Measurements from ENCODE around the gene KBTBD2. TPM values are rescaled to one million over a fixed set of nuclear protein-coding genes. Genes with fewer than 3 reads are reported as not detected.

The KBTBD2 gene
- polyA plus RNA-seq, 3 donors: 51.2 to 61.1 (median 56.8) TPM

Other genes starting within 250 kb of the KBTBD2 start
- gene FKBP9, start 65.7 kb upstream of the KBTBD2 start, polyA plus RNA-seq (ENCODE audit: insufficient read length in 3 of 3): 100 to 1,000 TPM; 125 to 176 (median 168) TPM
- gene NT5C3A, start 171.0 kb upstream of the KBTBD2 start, polyA plus RNA-seq (ENCODE audit: insufficient read length in 3 of 3): 10 to 100 TPM; 29.2 to 43.3 (median 39.5) TPM
- 10 to 100 TPM; 32.1 to 36.1 (median 35.3) TPM for gene RP9, start 217.6 kb upstream of the KBTBD2 start, polyA plus RNA-seq (ENCODE audit: insufficient read length in 3 of 3)
- 10 to 100 TPM; 15.5 to 17.2 (median 16.9) TPM for gene BBS9, start 237.8 kb upstream of the KBTBD2 start, polyA plus RNA-seq (ENCODE audit: insufficient read length in 3 of 3)

Data from renal cortex interstitium (tissue), 3 donors.